HG03135 (cell line): ENCODE results near the gene RPGRIP1L.

ENCODE experiments used
- ATAC-seq: cut with Tn5 transposase; IDR thresholded peaks from one replicate; pipeline ENCODE4 v1.9.1; 2021; ENCODE audit warnings: mild to moderate bottlenecking, moderate library complexity; ENCODE audit not compliant: unreplicated experiment

The RPGRIP1L gene

GRCh38 chr16:53608094-53608493 lies 95.6 kb downstream of the RPGRIP1L start:
- no peak for ATAC-seq

DNA sequence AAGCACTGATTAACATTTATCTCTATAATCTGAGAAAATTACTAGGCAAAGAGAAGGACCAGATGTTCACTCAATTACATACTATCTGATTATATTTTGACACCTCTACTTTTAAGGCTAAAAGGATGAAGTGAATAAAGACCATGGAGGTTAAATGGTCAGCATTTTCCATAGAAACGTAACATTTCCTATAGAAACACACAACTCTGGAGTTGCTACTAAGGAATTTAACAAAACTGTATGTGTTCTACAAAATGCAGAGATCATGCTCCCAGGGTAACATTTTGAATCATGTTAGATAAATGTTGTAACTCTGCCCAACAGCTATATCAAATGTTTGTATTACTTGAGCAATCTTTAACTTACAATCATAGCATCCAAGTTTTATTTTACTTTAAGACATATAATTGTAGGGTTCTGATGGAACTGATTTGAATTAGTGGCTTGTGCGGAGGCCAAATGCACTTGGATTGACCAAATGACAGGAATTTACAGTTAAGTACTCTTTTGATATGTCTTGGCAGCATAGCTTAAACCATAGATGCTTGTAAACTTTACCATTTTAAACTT lies 97.7 kb downstream of the RPGRIP1L start:
- no peak for ATAC-seq

GRCh38 chr16:53605356-53605755 lies 98.3 kb downstream of the RPGRIP1L start:
- no peak for ATAC-seq

GRCh38 chr16:53601961-53602360 lies 101.7 kb downstream of the RPGRIP1L start:
- no peak for ATAC-seq

GRCh38 chr16:53600616-53601015 lies 103.0 kb downstream of the RPGRIP1L start:
- no peak for ATAC-seq

GRCh38 chr16:53600126-53600525 lies 103.5 kb downstream of the RPGRIP1L start:
- ATAC-seq: no peak

GRCh38 chr16:53599548-53599947 lies 104.1 kb downstream of the RPGRIP1L start:
- no peak for ATAC-seq

GRCh38 chr16:53598511-53599275 lies 105.0 kb downstream of the RPGRIP1L start:
- ATAC-seq: no peak

DNA sequence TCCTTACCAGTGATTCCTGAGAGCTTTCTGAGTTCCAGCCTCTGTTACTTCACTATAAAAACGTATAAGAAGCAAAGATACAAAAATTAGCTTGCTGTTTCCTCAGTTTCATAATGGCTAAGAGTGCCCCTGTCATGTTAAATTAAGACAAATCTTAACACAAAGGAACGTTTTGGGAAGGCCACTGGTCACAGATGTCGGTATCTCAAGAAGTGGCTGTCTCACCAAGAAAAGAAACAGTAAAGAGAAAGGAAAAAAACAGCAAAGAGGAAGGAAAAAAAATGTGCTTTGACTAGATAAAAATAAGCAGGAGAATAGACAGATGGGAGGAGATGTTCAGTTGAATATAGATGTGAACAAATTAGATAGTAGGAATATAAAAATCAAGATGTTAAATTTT lies 105.9 kb downstream of the RPGRIP1L start:
- no peak for ATAC-seq

DNA sequence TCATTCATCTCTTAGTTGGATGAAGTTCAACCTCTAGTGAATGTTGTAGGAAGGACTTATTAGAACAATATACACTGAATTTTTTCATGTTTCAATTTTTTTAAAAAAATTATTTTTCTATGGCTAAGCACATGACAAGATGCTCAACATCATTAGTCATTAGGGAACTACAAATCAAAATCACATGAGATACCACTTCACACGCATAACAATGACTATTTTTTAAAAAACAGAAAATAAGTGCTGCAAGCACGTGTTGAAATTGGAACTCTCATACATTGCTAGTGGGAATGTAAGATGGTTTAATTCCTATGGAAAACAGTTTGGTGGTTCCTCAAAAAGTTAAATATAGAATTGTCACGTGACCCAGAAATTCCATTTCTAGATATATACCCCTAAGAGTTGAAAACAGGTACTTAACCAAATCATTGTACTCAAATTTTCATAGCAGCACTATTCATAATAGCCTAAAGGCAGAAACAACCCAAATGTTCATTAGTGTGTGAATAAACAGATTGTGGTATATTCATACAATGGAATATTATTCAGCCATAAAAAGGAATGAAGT lies 115.5 kb downstream of the RPGRIP1L start:
- ATAC-seq: no peak

DNA sequence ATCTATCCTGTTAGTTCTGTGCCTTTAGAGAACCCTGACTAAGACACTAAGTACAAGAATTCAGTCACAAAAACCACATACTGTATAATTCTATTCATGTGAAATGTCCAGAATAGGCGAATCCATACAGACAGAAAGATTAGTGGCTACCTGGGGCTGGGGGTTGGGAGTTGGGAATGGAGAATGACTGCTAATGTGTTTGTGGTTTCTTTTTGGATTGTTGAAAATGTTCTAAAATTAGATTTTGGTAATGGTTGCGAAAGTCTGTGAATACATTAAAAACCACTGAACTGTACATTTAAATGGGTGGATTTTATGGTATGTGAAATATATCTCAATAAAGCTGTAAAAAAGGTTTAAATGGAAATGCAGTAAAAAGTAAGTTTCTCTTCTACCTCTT lies 120.3 kb downstream of the RPGRIP1L start:
- no peak for ATAC-seq

DNA sequence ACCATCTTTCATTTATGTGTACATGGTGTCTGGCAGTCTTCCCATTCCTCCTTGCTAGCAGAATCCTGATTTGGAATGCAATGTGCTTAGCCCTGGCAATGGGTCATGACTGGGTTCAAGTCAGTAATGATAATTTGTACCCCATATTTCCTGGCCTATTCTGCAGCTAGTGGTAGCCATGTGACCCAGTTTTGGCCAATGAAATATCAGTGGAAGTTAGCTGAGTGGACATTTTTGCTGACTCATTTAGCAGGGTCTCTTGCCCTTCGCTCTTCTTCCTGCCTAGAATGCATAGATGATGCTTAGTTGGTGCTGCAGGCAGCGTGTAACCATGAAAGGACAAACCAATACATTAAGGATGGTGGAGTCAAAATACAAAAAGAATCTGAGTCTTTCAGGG lies 121.9 kb downstream of the RPGRIP1L start:
- ATAC-seq: no peak

GRCh38 chr16:53580038-53580802 lies 123.4 kb downstream of the RPGRIP1L start:
- ATAC-seq: no peak

- no peak for ATAC-seq
These were observed 126.8 kb downstream of the RPGRIP1L start for GRCh38 chr16:53576904-53577303.

DNA sequence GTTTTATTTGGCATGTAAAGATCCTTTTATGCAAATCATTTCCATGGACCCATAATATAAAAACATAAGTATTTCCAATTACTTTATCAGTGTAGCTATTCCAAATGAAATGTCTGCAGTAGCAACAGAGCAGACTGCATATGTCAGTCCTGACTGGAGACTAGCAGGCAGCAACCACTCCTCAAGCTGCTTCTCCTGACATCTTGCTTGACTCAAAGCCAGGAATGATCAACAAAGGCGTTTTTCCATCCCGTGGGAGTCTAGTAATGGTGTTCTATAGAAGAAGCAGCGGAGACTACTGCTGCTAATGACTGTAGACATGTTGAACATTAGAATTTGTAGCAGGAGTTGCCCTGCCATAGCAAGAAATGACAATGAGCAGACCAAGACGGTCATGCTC lies 127.4 kb downstream of the RPGRIP1L start:
- ATAC-seq: no peak

- no peak for ATAC-seq
These were observed 131.9 kb downstream of the RPGRIP1L start for GRCh38 chr16:53571763-53572162.

- ATAC-seq: no peak
These were observed 137.0 kb downstream of the RPGRIP1L start for GRCh38 chr16:53566552-53567245.

DNA sequence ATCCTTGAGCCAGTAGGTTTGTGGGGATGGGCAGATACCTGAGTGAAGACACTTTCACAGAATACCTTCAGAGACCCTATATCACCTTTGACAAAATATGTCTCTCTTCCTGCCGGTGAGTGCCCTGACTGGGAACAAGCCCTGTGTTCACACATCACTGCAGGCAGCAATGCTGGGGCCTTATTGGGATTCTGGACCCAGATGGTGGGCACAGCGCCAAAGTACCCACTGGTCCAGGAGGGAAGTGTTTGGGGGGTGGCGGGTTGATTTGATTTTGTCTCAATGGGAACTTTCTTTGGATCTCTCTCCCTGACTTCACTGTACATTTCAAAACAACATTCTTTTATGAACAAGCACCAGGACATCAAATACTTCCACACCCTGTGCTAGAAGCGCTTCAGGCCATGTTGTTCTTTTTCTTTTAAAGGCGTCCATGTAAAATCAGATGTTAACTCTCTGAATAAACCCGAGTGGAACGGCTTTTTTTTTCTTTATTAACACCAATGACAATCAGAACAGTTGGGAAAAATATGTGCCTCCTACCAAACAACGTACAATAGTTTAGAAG lies 138.3 kb downstream of the RPGRIP1L start:
- no peak for ATAC-seq

- ATAC-seq: no peak
These were observed 140.2 kb downstream of the RPGRIP1L start for GRCh38 chr16:53563426-53563825.

DNA sequence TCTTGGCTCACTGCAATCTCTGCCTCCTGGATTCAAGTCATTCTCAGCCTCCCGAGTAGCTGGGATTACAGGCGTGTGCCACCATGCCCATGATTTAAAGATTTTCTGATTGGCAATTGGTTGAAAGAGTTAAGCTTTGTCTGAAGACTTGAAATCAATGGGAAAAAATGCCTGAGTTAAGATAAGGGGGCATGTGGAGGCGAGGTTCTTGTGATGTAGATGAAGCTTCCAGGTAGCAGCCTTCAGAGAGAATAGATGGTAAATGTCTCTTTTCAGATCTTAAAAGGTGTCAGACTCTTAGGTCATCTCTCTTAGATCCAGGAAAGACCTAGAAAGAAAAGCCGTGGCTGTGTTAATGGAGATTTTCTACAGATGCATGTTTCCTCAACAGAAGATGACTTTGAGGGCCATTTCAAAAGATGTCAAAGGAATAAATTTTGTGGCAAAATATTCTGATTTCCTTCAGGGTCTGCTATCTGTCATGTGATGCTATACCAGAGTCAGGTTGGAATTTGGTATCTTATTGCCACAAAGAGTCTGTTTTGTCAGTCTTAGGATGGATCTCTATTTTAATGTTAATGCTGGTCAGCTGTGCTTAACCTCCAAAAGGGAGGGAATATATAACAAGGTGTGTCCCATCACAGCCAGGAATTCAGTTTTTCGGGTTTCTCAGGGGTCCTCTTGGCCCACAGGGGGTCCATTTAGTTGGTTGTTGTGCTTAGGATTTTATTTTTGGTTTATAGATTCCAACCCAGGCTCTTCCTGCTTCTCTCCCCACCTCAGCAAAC lies 142.4 kb downstream of the RPGRIP1L start:
- ATAC-seq: no peak
